Heart left ventricle (tissue), 13 donors: ENCODE results near the gene FAR2.

ENCODE experiments used
- POLR2A ChIP-seq, 2 donors: fragments of 450-650 bp; IDR thresholded peaks; one replicate each; pipeline ENCODE4 v1.6.1; 2017; ENCODE audit warnings: antibody characterized with exemption in 2 of 2, mild to moderate bottlenecking in 2 of 2, moderate library complexity in 2 of 2
- TF ChIP-seq, protein P1 (sequence below), 12 donors: fragments of 200-600 bp; sonication (generic) in 4 of 12; IDR thresholded peaks; one replicate each; pipeline versions ENCODE4 v1.5.0 to v1.8.0; 2018 to 2022; ENCODE audit warnings: antibody characterized with exemption in 12 of 12, mild to moderate bottlenecking in 5 of 12
- donor health status: ischemic (EF 13 %, LVEDD 7.1; RV severe dilation, severe dysfunction).
- donor health status: DM: no; HTN: yes; CAD: no.
- donor health status: DM: no; HTN: no; CAD: no.
- donor health status: ischemic (EF 25% LVEDD 6.9; RV normal size, moderate dysfunction).
- donor health status: ischemic (EF 25% LVEDD 5.7; RV mildly dilated, moderate dysfunction).
- donor health status: ischemic (EF 35%, LVEDD 5.7; RV mildly dilated, moderate dysfunction).
- donor health status: nonischemic (EF 11% LVEDD 7.7; RV severe dilation, severe dysfunction).
- donor health status: DM: yes; HTN: yes; CAD: no.
- donor health status: PGD.
- donor health status: ischemic (EF 29% LVEDD 5.4; RV normal size, mild dysfunction).
- donor health status: nonischemic (EF 23%, LVEDD 6.1; RV moderate dilation, normal function).

DNA sequence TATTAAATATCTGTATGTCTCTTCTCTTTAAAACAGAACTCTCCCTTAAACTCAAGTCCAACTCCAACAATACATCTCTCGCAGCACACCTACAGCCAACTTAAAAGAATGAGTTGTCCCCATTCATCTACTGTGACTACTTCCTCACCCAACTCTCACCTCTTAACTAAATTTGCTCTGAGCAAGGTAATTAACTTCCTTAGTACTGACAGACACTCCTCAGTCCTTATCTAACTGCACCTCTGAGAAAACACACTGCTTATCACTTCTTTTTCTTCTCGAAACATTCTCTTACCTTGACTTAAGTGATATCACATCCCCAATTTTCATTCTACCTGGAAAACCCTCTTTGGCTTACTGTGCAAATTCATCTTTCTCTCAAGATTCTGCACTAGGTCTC, 224.9 kb downstream of the FAR2 start:
- TF ChIP-seq, protein P1, sequence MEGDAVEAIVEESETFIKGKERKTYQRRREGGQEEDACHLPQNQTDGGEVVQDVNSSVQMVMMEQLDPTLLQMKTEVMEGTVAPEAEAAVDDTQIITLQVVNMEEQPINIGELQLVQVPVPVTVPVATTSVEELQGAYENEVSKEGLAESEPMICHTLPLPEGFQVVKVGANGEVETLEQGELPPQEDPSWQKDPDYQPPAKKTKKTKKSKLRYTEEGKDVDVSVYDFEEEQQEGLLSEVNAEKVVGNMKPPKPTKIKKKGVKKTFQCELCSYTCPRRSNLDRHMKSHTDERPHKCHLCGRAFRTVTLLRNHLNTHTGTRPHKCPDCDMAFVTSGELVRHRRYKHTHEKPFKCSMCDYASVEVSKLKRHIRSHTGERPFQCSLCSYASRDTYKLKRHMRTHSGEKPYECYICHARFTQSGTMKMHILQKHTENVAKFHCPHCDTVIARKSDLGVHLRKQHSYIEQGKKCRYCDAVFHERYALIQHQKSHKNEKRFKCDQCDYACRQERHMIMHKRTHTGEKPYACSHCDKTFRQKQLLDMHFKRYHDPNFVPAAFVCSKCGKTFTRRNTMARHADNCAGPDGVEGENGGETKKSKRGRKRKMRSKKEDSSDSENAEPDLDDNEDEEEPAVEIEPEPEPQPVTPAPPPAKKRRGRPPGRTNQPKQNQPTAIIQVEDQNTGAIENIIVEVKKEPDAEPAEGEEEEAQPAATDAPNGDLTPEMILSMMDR (IDR thresholded peaks at IDR 0.05), result no peak
- TF ChIP-seq POLR2A (IDR thresholded peaks at IDR 0.05), result no peak
